CD4-positive, alpha-beta T cell treated with Interleukin-21 for 1 hour (primary cell): ENCODE measurements around the gene SRM.
"Not testable (repeated sequence)": the region's sequence is repeated elsewhere in the genome, so short reads cannot be mapped to it uniquely, and the experiment has no call there.

Experiments
- DNase-seq: peaks from one replicate; pipeline ENCODE4 v3.0.0-alpha.2; 2020

The SRM gene

GRCh38 chr1:11044086-11044848 is 15.6 kb downstream of the SRM start:
- no peak for DNase-seq

- DNase-seq: no peak
Observed at GRCh38 chr1:11042995-11043874, 16.6 kb downstream of the SRM start.

GRCh38 chr1:11042065-11042464 is 17.8 kb downstream of the SRM start:
- no peak for DNase-seq

GRCh38 chr1:11041048-11041447 is 18.8 kb downstream of the SRM start:
- DNase-seq: no peak

GRCh38 chr1:11040105-11040429 is 19.8 kb downstream of the SRM start:
- not testable (repeated sequence) for DNase-seq

- DNase-seq: no peak
Observed at GRCh38 chr1:11039351-11040104, 20.3 kb downstream of the SRM start.

- peak; percentile 89 for DNase-seq
Observed at GRCh38 chr1:11037740-11038182, 22.1 kb downstream of the SRM start.

- DNase-seq: not testable (repeated sequence)
Observed at GRCh38 chr1:11037019-11037739, 22.6 kb downstream of the SRM start.

- DNase-seq: no peak
Observed at GRCh38 chr1:11031624-11032262, 28.1 kb downstream of the SRM start.

GRCh38 chr1:11030865-11031264 is 29.0 kb downstream of the SRM start:
- DNase-seq: no peak

GRCh38 chr1:11028018-11028417 is 31.8 kb downstream of the SRM start:
- DNase-seq: no peak

- no peak for DNase-seq
Observed at GRCh38 chr1:11027316-11027715, 32.5 kb downstream of the SRM start.

- DNase-seq: no peak
Observed at GRCh38 chr1:11026903-11027302, 32.9 kb downstream of the SRM start.

GRCh38 chr1:11026052-11026451 is 33.8 kb downstream of the SRM start:
- no peak for DNase-seq

- no peak for DNase-seq
Observed at GRCh38 chr1:11025618-11026017, 34.2 kb downstream of the SRM start.

- DNase-seq: no peak
Observed at GRCh38 chr1:11024874-11025203, 35.0 kb downstream of the SRM start.

GRCh38 chr1:11024154-11024873 is 35.5 kb downstream of the SRM start:
- DNase-seq: no peak

GRCh38 chr1:11023201-11023600 is 36.6 kb downstream of the SRM start:
- no peak for DNase-seq

GRCh38 chr1:11019971-11020370 is 39.8 kb downstream of the SRM start:
- no peak for DNase-seq

GRCh38 chr1:11019358-11019757 is 40.5 kb downstream of the SRM start:
- DNase-seq: not testable (repeated sequence)

- DNase-seq: no peak
Observed at GRCh38 chr1:11013160-11013531, 46.7 kb downstream of the SRM start.
